ENCODE results near the gene TRMT6. TPM values are rescaled to one million over a fixed set of nuclear protein-coding genes. Genes with fewer than 3 reads are reported as not detected.

The TRMT6 gene
- total RNA-seq, 1 donor from 2014 or later = 7.1 TPM

DNA sequence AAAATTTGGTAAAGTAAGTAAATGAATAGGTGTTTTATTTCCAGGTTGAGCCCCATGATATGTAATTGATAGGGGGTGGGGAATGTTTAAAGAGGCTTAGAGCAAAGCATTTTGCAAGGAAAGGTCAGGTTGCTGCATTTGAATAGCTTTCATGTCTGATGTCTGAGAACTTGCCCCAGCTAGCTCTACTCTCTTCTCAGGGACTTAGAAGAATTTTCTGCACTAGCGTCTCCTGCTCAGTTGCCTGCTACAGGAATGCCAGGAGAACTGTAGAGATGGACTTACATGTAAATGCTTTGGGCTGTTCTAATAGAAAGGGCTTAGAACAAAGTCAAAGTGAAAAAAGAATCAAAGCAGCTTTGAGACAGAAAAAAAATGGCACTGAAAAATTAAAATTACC, 35.5 kb downstream of the TRMT6 start:
- DNase-seq (no peak), ATAC-seq (no peak)
- intact Hi-C loops (cut with micrococcal nuclease) = no loop called here

DNA sequence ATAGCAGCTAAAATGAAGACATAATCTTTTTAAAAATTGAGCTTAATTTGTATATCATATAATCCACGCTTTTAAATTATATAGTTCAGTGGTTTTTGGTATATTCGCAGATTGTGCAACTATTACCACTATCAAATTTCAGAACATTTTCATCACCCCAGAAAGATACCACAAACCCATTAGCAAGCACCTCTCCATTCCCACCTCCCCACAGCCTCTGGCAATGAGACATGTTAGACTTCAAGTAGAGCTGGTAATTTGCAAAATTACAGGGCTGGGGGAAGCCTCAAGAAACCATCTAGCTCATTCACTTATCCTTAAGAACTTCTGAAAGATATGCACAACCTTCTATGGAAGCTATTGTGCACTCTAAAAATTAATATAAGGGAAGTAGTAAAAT, 37.2 kb downstream of the TRMT6 start:
- ATAC-seq = no peak
- DNase-seq = no peak
- intact Hi-C loops (cut with micrococcal nuclease) = no loop called here

DNA sequence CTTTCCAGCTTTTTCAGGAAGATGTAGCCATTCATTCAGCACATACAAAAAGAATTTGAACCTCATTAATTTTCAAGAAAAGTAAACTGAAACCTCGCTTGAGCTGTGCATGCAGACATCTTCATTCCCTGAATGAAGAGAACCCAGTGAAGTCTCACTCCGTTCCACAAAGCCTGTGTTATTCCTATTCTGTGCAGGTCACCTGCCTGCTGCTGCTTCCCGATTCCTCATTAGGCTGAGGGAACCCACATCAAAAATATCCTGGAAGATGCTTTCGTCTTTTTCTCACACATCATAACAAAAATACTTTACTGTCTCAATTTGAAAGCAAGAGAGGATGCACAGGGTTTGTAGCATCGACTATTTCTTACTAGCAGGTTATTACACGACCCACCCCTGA, 40.1 kb downstream of the TRMT6 start:
- DNase-seq (no peak), ATAC-seq (no peak)
- intact Hi-C loops (cut with micrococcal nuclease) = no loop called here

DNA sequence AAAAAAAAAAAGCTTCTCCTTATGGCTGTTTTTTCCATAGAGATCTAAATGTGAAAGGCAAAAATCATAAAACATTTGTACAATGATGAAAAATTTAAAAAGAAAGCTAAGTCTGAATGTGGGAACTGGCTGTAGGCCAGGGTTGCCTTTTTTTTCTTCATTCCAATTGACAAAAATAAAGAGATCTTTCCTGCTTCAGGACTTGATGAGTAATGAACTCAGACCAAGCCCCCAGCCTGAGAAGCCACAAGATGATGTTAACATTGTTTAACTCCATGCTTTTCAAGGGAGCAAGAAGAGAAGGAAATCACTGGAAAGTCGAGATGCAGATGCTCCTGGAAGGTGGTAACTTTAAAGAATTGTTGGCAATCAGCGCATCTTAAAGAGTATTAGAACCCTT, 41.4 kb downstream of the TRMT6 start:
- no peak for ATAC-seq
- DNase-seq = no peak
- intact Hi-C loops (cut with micrococcal nuclease) = no loop called here

DNA sequence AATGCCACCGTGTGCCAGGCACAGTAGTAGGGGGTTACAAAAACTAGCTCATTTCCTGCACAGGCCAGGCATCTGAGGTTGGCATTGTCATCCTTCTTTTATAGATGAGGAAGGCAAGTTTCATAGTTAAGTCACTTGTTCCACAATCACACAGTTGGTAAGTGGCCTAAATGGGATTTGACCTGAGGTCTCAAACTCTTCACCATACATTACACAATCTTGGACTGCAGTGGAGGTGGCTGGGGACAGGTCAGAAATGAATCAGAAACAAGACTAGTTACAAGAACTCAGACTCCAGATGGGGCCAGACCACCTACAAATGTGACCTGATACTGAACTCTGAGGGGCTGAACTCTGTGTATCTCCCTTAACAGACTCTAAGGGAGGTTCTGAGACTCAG, 49.4 kb downstream of the TRMT6 start:
- intact Hi-C loops (cut with micrococcal nuclease) = no loop called here
- ATAC-seq = no peak
- DNase-seq = no peak

DNA sequence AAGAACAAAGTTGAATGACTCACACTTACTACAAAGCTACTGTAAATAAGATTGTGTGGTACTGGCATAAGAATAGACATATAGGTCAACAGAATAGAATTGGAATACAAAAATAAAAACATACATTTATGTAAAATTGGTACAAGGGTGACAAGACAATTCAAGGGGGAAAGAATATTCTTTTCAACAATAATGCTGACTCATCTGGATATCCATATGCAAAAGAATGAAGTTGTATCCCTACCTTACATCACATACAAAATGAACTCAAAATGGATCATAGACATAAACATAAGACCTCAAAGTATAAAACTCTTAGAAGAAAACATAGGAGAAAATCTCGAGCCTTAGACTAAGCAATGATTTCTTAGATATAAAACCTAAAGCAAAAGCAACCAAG, 50.9 kb downstream of the TRMT6 start:
- DNase-seq (no peak), ATAC-seq (no peak)
- intact Hi-C loops (cut with micrococcal nuclease) = no loop called here

DNA sequence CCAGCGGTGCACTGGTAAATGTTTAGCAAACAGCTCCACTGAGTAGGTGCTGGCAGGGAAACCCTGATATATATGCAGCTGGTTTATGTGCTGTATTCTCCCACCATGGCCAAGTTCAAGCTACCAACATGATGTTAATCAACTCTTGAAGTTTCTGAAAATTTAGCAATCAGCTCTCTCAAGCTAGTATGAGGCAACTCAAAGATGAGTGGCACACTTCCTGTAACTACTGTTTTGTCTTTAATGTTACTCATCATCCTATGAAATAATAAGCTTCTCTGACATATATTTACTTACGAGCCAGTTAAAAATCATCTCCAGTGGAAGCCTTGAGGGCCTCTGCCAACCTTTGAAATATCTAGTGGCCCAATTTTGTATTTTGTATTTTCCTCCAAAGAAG, 54.7 kb downstream of the TRMT6 start:
- intact Hi-C loops (cut with micrococcal nuclease) = no loop called here
- no peak for DNase-seq
- no peak for ATAC-seq

DNA sequence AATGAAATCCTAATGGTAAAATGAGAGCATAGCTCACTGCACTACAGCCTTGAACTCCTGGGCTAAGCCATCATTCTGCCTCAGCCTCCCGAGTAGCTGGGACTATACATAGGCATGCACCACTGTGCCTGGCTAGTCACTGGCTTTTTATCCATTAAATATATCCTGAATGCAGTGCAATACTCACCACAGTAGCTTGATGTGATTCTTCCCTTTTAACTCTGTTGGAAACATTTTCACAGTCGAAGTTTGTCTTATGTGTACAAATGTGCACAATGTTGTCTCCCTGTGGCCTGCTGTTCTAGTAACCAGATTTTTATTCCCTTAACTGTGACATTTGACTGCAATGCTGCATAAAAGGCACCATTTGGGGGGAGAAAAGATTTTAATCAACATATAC, 56.7 kb downstream of the TRMT6 start:
- ATAC-seq = no peak
- DNase-seq = no peak
- intact Hi-C loops (cut with micrococcal nuclease) = no loop called here

DNA sequence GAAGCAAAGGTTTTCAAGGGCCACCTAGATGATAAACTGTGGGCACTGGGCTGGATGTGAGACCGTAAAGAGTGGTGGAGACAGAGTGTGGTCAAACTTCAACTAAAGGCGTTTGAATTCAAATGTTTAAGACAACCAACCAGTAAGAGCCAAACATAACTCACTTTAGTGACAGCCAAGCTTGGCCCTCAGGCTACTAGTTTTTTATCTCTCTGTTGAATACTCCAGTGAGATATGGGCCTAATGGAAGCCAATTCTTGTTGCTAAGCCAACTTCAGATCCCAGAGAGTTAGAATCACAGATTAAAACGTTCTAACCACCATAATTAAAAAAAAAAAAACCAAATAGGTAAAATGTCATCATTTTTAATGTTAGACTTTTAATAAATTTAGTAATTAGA, 57.3 kb downstream of the TRMT6 start:
- intact Hi-C loops (cut with micrococcal nuclease) = no loop called here
- no peak for DNase-seq
- peak; percentile 37 for ATAC-seq

DNA sequence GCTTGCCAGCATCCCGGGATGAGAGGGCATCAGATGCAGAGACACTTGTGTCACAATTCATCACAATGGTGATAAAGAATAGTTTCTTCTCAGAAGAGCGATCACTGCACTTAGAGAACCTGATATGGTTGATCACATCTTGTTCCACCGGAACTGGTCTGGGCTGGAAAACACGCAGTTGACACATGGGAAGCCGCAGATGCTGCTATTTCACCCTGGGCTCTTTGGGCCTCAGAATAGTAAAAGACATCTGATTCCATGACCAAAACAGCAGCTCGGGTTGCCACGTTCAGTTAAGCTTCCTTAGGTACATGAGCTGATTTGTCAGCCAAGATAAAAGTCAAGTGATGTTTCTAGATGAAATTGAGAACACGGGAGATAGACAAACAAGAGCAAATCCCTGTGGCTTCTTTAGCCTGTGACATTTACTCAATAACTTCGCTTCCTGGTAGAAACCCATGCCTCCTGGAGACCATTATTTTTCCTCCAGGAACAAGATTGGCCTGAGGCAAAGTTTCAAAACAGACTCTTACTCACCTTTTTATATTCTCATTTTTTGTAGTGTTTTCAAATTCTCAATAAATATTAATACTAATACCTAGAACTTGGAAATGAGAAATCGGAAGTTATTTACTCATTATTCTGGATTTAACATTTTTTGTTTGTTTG, 59.4 kb downstream of the TRMT6 start:
- DNase-seq (no peak), ATAC-seq (no peak)
- intact Hi-C loops (cut with micrococcal nuclease) = no loop called here

DNA sequence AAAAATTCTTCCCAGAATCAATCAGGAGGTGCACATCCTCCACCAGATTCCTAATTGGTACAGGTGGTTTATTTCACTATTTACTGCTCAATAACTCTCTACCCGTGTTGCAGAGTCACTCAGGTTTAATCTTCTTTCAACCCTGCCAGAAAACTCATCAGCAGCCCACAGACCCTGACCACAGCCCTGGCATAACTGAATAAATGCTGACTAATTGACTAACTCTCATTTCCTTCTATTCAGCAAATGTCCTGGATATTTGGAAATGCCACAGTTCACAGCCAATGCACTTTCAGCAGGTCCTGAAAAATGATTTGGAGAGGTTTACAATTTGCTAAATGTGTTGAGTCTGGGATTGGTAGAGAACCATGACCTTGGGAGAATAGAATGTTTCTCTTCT, 62.3 kb downstream of the TRMT6 start:
- intact Hi-C loops (cut with micrococcal nuclease) = no loop called here
- ATAC-seq (no peak), DNase-seq (no peak)

DNA sequence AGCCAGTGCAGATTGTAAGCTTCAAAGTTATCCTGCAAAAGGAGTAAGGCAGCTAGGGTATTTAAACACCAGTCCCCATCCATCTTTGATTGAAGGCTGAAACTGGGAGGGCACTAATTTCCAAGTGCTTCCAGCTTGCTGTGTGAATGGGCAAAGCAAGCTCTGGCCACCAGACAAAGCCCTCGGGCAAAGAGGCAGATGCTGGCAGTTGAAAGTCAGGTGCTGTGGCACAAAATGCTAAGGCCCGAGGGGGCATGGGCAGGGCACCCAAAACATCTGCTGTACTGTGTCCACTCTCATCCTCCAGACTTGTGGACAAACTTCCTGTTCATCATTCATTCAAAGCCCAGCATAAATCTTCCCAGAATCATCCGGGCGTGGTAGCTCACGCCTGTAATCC, 62.9 kb downstream of the TRMT6 start:
- DNase-seq (no peak), ATAC-seq (peak; percentile 40)
- intact Hi-C loops (cut with micrococcal nuclease) = no loop called here

Other genes starting within 250 kb of the TRMT6 start
- gene SHLD1, start 200.1 kb downstream of the TRMT6 start, total RNA-seq = 6.9 TPM
- 11.5 TPM for gene CHGB, start 39.0 kb downstream of the TRMT6 start, total RNA-seq
- gene MCM8, start 119 bp upstream of the TRMT6 start, total RNA-seq = 6.7 TPM
- gene CRLS1, start 55.6 kb upstream of the TRMT6 start, total RNA-seq = 111 TPM
- 0.99 TPM for gene LRRN4, start 103.5 kb upstream of the TRMT6 start, total RNA-seq
- gene FERMT1, start 172.5 kb upstream of the TRMT6 start, total RNA-seq = 1.1 TPM